SK-N-SH (cell line): ENCODE measurements around the gene ERCC2. TPM values are rescaled to one million over a fixed set of nuclear protein-coding genes. Genes with fewer than 3 reads are reported as not detected.
A peak's percentile ranks its signal among the peaks of the same experiment; 100 is the strongest.

ENCODE experiments used
- CTCF ChIA-PET: fragments of 300-600, 350-600 bp; formaldehyde crosslinking; extraction: SDS; loops from one replicate; lab custom pipeline; 2021; lab: Yijun Ruan, JAX
- POLR2A ChIA-PET: fragments of 350-600 bp; sonication (Branson Sonifier 250); formaldehyde crosslinking; extraction: SDS; loops from one replicate; lab custom pipeline; 2020; ENCODE audit warnings: antibody characterized with exemption, inconsistent platforms; lab: Yijun Ruan, JAX
- DNase-seq: peaks from one replicate; pipeline ENCODE4 v3.0.0; 2012
- H2AFZ ChIP-seq: fragments of 200-600 bp; sonication (generic); 2 replicates; pipeline ENCODE4 v1.8.1; 2016; ENCODE audit warnings: antibody characterized with exemption, mild to moderate bottlenecking, low read depth
- H3F3A ChIP-seq: fragments of 200-600 bp; sonication (generic); replicated peaks from 2 replicates; pipeline ENCODE3; 2016; ENCODE audit warnings: antibody characterized with exemption, mild to moderate bottlenecking; ENCODE audit not compliant: insufficient read depth
- H3K27ac ChIP-seq, 2 experiments: fragments of 200-500 bp in 1 of 2; fragments of 200-600 bp in 1 of 2; sonication (Bioruptor generic) in 1 of 2; sonication (generic), shearing (Covaris generic) in 1 of 2; 2 replicates each; pipeline versions ENCODE4 v1.5.1 to v1.6.1; 2014 to 2016; ENCODE audit warnings: low read depth in 2 of 2, inconsistent platforms in 1 of 2, low read length in 1 of 2, mild to moderate bottlenecking in 1 of 2, mixed read lengths in 1 of 2
- H3K27me3 ChIP-seq: fragments of 200-600 bp; sonication (generic), shearing (Covaris generic); 2 replicates; pipeline ENCODE4 v1.6.1; 2016; ENCODE audit warnings: mixed run types; ENCODE audit not compliant: insufficient read depth
- H3K36me3 ChIP-seq, 2 experiments: fragments of 200-500 bp in 1 of 2; fragments of 200-600 bp in 1 of 2; sonication (Bioruptor generic) in 1 of 2; sonication (generic) in 1 of 2; replicated peaks in 1 of 2; 2 replicates each; pipeline versions ENCODE3 to v1.5.1; 2014 to 2016; ENCODE audit warnings: low read length in 1 of 2, mild to moderate bottlenecking in 1 of 2; ENCODE audit not compliant: insufficient read depth in 2 of 2, control insufficient read depth in 1 of 2
- H3K4me1 ChIP-seq, 2 experiments: fragments of 200-500 bp in 1 of 2; fragments of 200-600 bp in 1 of 2; sonication (Bioruptor generic) in 1 of 2; sonication (generic), shearing (Covaris generic) in 1 of 2; 2 replicates each; pipeline versions ENCODE4 v1.5.1 to v1.6.1; 2014 to 2016; ENCODE audit warnings: low read depth in 1 of 2, low read length in 1 of 2, mixed run types in 1 of 2; ENCODE audit not compliant: insufficient read depth in 2 of 2, control insufficient read depth in 1 of 2
- H3K4me2 ChIP-seq: fragments of 200-600 bp; sonication (generic), shearing (Covaris generic); 2 replicates; pipeline ENCODE4 v1.6.1; 2017; ENCODE audit warnings: mixed run types
- H3K4me3 ChIP-seq, 2 experiments: fragments of 200-500 bp in 1 of 2; fragments of 200-600 bp in 1 of 2; sonication (Bioruptor generic) in 1 of 2; sonication (generic), shearing (Covaris generic) in 1 of 2; 2 replicates each; pipeline versions ENCODE4 v1.5.1 to v1.8.1; 2014 to 2016; ENCODE audit warnings: low read depth in 2 of 2, inconsistent platforms in 1 of 2, low read length in 1 of 2, mild to moderate bottlenecking in 1 of 2, mixed read lengths in 1 of 2, moderate library complexity in 1 of 2
- H3K79me2 ChIP-seq: fragments of 200-600 bp; sonication (generic); 2 replicates; pipeline ENCODE4 v1.8.1; 2017; ENCODE audit warnings: mild to moderate bottlenecking; ENCODE audit not compliant: insufficient read depth
- H3K9ac ChIP-seq: fragments of 200-600 bp; sonication (generic); 2 replicates; pipeline ENCODE4 v1.6.1; 2017; ENCODE audit warnings: mixed run types
- H3K9me2 ChIP-seq: fragments of 200-600 bp; sonication (generic); 2 replicates; pipeline ENCODE4 v1.6.1; 2017; ENCODE audit warnings: mixed run types
- H3K9me3 ChIP-seq: fragments of 200-600 bp; sonication (generic); 2 replicates; pipeline ENCODE4 v1.6.1; 2017; ENCODE audit warnings: mixed run types, mild to moderate bottlenecking, moderate library complexity
- H4K20me1 ChIP-seq: fragments of 200-600 bp; sonication (generic); 2 replicates; pipeline ENCODE4 v1.6.1; 2017; ENCODE audit warnings: mild to moderate bottlenecking, mixed run types; ENCODE audit not compliant: insufficient read depth
- FOSL2 ChIP-seq: IDR thresholded peaks from 2 replicates; pipeline ENCODE4 v1.4.0; 2012; ENCODE audit warnings: low read depth, mild to moderate bottlenecking, moderate library complexity, borderline replicate concordance
- FOXM1 ChIP-seq: IDR thresholded peaks from 2 replicates; pipeline ENCODE4 v1.4.0; 2012; ENCODE audit warnings: low read depth, mild to moderate bottlenecking
- GABPA ChIP-seq: IDR thresholded peaks from 2 replicates; pipeline ENCODE4 v1.4.0; 2012; ENCODE audit warnings: low read depth, mild to moderate bottlenecking
- IRF3 ChIP-seq: fragments of 150-350 bp; IDR thresholded peaks from 2 replicates; pipeline ENCODE4 v1.6.1; 2016; ENCODE audit warnings: mild to moderate bottlenecking, low read depth, low read length
- POLR2AphosphoS5 ChIP-seq: IDR thresholded peaks from 2 replicates; pipeline ENCODE4 v1.6.1; 2012; ENCODE audit warnings: low read depth, low read length
- RCOR1 ChIP-seq: fragments of 150-350 bp; IDR thresholded peaks from 2 replicates; pipeline ENCODE4 v1.6.1; 2017; ENCODE audit warnings: antibody characterized with exemption, low read length
- SIN3A ChIP-seq: IDR thresholded peaks from 2 replicates; pipeline ENCODE4 v1.6.1; 2012; ENCODE audit warnings: low read depth, mild to moderate bottlenecking, low read length, moderate library complexity, borderline replicate concordance
- SMC3 ChIP-seq: IDR thresholded peaks from 2 replicates; pipeline ENCODE4 v1.6.1; 2012; ENCODE audit warnings: low read depth, low read length, improper control_type of control experiment
- TEAD4 ChIP-seq: IDR thresholded peaks from 2 replicates; pipeline ENCODE4 v1.4.0; 2012; ENCODE audit warnings: mild to moderate bottlenecking, borderline replicate concordance; ENCODE audit not compliant: insufficient read depth
- whole genome bisulfite sequencing: methylation state at CpG from one replicate; pipeline ENCODE4 v1.1.6; 2017; ENCODE audit warnings: low lambda C conversion rate; 5-methylcytosine and 5-hydroxymethylcytosine counted together
- polyA plus RNA-seq, 3 experiments: library from polyadenylated mRNA; depleted of rRNA; stranded (reverse); fragments of >200 nt; gene quantifications; 2 replicates each; pipeline ENCODE4 v1.2.3, GENCODE V29; 2012

The ERCC2 gene
- polyA plus RNA-seq, 1 of the 3 experiments (the other 2 are of a cell fraction) = 72.8 TPM

- TF ChIP-seq GABPA (no peak), IRF3 (no peak), FOXM1 (no peak)
Measured at GRCh38 chr19:45324349-45324907, 45.9 kb downstream of the ERCC2 start (continued).

- Histone ChIP-seq H3K79me2 (no peaks in the 10 kb centered on the region), H3K4me1 (peaks cover 0 to 5% of the 10 kb centered on the region in 2 experiments; a peak in 1 of 4 replicates), H4K20me1 (no peaks in the 10 kb centered on the region), H3K9me2 (no peaks in the 10 kb centered on the region), H3K27ac (no peak overlapping the region), H2AFZ (no peak overlapping the region), H3K9me3 (no peaks in the 10 kb centered on the region), H3K9ac (no peak overlapping the region), H3F3A (no peaks in the 10 kb centered on the region), H3K36me3 (no peaks in the 10 kb centered on the region), H3K4me2 (no peak overlapping the region), H3K4me3 (no peak overlapping the region), H3K27me3 (peaks cover 3% of the 10 kb centered on the region; the same call in 1 of the 2 replicates)
- no peak for TF ChIP-seq TEAD4
- no peak for TF ChIP-seq SMC3
- WGBS = 17% methylated on average over 10 of the region's 30 CpGs
- POLR2A ChIA-PET = no interaction called here
- CTCF ChIA-PET = interaction anchor here (1.4 to 2.1 kb wide), 2 partner anchors 15 to 156 kb away, joined by 3 to 6 read pairs; no protein-coding TSS in a partner anchor
- DNase-seq = peak; percentile 70
Measured at GRCh38 chr19:45323671-45324081, 46.7 kb downstream of the ERCC2 start.

GRCh38 chr19:45322744-45323281 is 47.6 kb downstream of the ERCC2 start, which contains the start of gene CKM:
Gene CKM, minus strand, starts transcription at chr19:45322875. Its CDS starts 3,162 bp downstream, at chr19:45319713.
- Histone ChIP-seq H3F3A (no peaks in the 10 kb centered on the region), H3K9ac (no peak within 1 kb of the TSS)

More at GRCh38 chr19:45322744-45323281, 47.6 kb downstream of the ERCC2 start, which contains the start of gene CKM:
- DNase-seq = no peak
- H3K4me3 ChIP-seq = no peak within 1 kb of the TSS
- H3K36me3 ChIP-seq = no peaks in the 10 kb centered on the region
- ChIA-PET POLR2A (no interaction called here), CTCF (interaction anchor here (1.4 to 2.1 kb wide), 2 partner anchors 16 to 156 kb away, joined by 3 to 6 read pairs; no protein-coding TSS in a partner anchor)
- no peaks in the 10 kb centered on the region for H3K9me2 ChIP-seq
- TF ChIP-seq SIN3A = no peak
- no peak for TF ChIP-seq FOSL2
- TF ChIP-seq RCOR1 = no peak
- TF ChIP-seq POLR2AphosphoS5 = no peak
- H3K4me1 ChIP-seq = peaks cover 0 to 5% of the 10 kb centered on the region in 2 experiments; a peak in 1 of 4 replicates
- H3K9me3 ChIP-seq = no peaks in the 10 kb centered on the region
- H3K27ac ChIP-seq = no peak within 1 kb of the TSS
- no peaks in the 10 kb centered on the region for H4K20me1 ChIP-seq
- peaks cover 12% of the 10 kb centered on the region for H3K27me3 ChIP-seq
- no peak within 1 kb of the TSS for H3K4me2 ChIP-seq
- no peaks in the 10 kb centered on the region for H3K79me2 ChIP-seq
- 69% methylated on average over 3 of the region's 15 CpGs for WGBS
- no peak within 1 kb of the TSS for H2AFZ ChIP-seq
